Measurements from ENCODE around the gene FLAD1.

FLAD1 gene

GRCh38 chr1:155040358-155041093 is 57.4 kb downstream of the FLAD1 start:
- no peak for DNase-seq

Measured in SHP77 treated with DMSO at 0.1 percent for 48 hours (cell line).